Skin epidermis (tissue), 12 donors: ENCODE results near the gene FBXO40.
"Not testable (repeated sequence)": the region's sequence is repeated elsewhere in the genome, so short reads cannot be mapped to it uniquely, and the experiment has no call there.

Source experiments
- H3K27ac ChIP-seq, 21 experiments: fragments of 200-600 bp; sonication (generic) in 11 of 21; one replicate each; pipeline ENCODE4 v1.5.0; 2020; ENCODE audit warnings: mild to moderate bottlenecking in 3 of 21, inconsistent platforms in 2 of 21, moderate library complexity in 2 of 21
- H3K4me3 ChIP-seq, 7 experiments: fragments of 200-600 bp; sonication (generic) in 2 of 7; one replicate each; pipeline ENCODE4 v1.5.0; 2020; ENCODE audit warnings: inconsistent platforms in 2 of 7, mild to moderate bottlenecking in 2 of 7, moderate library complexity in 1 of 7

Gene FBXO40, protein sequence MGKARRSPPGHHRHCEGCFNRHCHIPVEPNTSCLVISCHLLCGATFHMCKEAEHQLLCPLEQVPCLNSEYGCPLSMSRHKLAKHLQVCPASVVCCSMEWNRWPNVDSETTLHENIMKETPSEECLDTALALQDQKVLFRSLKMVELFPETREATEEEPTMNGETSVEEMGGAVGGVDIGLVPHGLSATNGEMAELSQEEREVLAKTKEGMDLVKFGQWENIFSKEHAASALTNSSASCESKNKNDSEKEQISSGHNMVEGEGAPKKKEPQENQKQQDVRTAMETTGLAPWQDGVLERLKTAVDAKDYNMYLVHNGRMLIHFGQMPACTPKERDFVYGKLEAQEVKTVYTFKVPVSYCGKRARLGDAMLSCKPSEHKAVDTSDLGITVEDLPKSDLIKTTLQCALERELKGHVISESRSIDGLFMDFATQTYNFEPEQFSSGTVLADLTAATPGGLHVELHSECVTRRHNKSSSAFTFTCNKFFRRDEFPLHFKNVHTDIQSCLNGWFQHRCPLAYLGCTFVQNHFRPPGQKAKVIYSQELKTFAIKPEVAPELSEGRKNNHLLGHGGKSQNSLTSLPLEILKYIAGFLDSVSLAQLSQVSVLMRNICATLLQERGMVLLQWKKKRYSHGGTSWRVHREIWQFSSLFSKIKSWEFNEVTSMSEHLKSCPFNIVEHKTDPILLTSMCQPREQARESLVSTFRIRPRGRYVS

DNA sequence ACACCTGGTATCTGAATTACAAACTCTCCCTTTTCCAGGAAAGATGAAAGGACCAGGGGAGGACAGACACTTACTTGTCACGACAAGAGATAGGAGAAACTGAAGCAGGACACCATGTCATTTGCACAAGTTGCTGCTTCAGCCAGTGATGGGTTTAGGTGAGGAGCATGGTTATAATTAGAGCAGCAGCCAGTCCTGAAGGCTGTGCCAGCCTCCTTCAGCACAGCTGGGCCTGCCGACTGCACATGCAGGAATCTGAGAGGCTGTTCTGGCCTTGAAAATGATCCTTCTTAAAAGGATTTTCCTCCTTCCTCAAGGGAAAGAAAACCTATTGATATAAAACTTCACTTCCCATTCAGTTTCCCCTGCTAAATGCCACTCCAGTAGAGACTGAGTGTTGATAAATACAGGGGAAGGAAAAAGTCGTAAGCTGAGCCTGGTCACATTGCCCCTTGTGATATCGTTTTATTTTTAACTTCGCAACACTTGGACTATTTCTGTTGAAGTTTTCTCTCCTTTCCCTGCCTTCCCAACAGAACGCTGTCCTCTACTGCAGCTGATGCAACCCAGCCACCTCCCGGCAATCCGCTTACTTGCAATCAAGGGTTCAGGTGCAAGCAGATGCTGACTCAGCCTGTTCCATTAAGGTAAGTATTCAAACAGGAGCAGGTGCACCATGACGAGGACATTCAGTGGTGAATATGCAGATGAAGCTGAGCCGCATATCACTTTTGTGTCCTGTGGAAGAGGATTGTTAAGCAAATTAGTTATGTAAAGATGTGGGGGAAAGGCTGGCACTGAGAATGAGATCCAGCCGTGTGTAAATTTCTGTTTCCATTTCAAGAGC is at the start of gene FBXO40:
FBXO40 (plus strand) TSS at position 524 of the 847 bp plus-strand sequence. CDS start 27,197 bp downstream, outside the sequence.
- no peak within 1 kb of the TSS for H3K27ac ChIP-seq
- no peak within 1 kb of the TSS for H3K4me3 ChIP-seq

DNA sequence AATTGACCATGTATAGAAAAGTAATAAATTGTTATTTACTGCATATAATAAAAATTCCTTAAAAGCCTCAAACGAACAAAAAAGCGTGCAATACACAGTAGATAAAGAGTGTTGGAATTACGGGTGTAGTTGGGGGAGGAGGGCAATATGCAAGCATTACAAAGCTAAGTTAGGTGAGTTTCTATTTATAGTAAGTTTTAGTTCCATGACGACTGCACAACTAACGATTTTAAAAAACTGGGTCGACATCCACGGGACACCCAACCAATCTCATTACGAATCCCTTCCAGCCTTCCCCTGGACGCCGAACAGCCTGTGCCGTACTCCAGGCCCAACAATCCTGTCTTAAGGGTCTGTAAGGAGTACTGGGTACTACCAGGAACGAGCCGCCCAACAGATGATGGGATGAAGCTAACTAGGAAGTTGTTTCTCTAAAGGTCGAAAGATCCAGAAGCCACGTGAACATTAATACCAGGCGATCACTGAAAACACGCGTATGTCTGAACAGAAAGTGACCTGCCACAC is 48.1 kb upstream of the FBXO40 start:
- Histone ChIP-seq H3K27ac (peak overlapping the region in 3 of 21 experiments; percentile 87 to 89 (median 89)), H3K4me3 (peak overlapping the region; percentile 56 to 90 (median 73))

DNA sequence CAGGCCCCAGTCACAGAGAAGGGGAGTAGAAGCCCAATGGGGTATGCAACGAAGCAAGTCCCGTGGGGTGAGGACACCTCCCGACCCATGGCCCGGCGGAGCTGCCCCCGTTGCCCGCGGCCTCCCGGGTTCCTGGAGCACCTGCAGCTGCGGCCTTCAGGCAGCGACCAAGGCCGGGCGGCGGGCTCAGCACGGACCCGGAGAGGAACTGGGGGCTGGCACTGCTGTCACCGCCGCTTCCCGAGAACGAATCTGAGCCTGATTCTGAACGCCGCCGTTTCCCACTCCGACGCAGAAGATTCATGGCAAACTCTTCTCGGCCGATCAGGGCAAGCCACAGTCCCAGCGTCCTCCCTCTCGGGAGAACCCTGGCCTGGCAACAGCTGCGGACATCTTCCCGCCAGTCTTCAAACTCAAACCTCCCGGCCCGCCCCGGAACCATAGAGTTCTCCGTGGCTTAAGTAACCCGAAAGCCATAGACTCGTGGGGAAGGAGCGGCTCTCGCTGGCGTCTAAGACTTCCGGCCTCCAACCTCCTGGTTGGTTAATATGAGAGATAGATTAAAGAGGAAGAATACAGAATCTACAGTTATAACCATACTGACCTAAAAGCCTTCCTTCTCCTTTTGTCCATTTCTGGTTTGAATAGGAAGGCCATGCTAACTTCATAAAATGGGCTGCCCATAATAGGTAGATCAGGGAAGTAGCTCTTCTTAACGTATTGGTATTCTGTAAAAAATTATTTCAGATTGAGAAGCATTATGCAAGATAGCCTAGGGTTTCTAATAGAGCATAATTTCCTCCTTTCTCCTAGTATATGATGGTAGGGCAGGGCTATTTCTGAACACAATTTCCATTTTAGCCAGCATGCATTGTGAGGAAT is 47.4 kb upstream of the FBXO40 start, which contains the start of gene POLQ:
POLQ (minus strand) TSS at position 415 of the 882 bp plus-strand sequence; CDS start at position 304, 111 bp downstream.
- Histone ChIP-seq H3K4me3 (peak within 1 kb of the TSS; percentile 56 to 90 (median 73)), H3K27ac (peak within 1 kb of the TSS in 20 of 21 experiments; percentile 66 to 89 (median 81))

DNA sequence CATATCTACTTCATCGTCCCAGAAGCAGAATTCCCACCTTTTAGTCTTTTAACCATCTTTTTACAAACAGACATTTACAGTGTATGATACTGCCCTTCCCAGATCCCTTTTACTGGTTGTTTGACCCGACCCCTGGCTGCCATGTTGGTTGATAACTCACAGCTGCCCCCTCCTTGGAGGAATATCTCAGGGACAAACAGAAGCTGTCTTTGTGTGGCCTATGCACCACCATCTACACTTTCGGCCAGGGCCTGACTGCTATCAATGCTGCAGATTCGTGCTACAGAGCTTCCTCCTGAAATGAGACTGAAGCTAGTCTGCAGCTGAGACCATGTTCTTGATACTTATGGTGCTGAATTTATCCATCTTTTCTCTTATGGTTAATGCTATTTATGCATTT is 40.8 kb upstream of the FBXO40 start:
- no peak overlapping the region for H3K27ac ChIP-seq
- H3K4me3 ChIP-seq, result no peak overlapping the region

DNA sequence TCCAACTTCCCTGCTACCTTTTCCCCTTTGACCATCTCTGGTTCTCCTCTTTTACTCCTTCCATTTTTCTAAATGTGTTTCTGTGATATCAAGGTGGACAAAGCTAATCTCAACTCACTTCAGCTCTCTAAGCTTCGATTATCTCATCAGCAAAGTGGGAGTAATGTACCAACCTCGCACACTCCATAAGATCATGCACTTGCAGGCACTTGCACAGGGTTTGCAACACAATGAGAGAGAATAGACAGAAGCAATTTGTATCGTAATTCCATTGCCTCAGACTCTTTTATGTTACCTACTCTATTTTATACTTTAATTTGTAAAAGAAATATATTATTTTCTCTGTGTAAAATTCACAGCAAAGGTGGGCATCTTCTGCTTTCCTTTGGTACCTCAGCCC is 40.4 kb upstream of the FBXO40 start:
- no peak overlapping the region for H3K27ac ChIP-seq
- H3K4me3 ChIP-seq, result no peak overlapping the region

DNA sequence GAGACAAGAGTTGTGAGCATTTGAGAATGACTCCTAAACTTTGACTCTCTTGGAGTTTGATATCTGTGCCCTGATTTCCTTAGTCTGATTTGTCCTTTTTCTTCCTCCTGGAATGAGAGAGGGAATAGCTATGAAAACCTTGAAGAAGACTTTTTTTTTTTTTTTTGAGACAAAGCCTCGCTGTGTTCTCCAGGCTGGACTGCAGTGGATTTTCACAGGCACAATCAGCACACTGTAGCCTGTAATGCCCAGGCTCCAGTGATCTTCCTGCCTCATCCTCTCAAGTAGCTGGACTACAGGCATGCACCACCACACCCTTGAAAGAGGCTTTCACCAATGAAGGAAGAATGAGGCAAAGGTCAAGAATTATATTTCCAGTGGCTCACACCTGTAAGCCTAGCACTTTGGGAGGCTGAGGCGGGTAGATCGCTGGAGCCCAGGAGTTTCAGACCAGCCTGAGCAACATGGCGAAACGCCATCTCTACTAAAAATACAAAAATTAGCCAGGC is 35.7 kb upstream of the FBXO40 start:
- Histone ChIP-seq H3K27ac (no peak overlapping the region), H3K4me3 (no peak overlapping the region)

DNA sequence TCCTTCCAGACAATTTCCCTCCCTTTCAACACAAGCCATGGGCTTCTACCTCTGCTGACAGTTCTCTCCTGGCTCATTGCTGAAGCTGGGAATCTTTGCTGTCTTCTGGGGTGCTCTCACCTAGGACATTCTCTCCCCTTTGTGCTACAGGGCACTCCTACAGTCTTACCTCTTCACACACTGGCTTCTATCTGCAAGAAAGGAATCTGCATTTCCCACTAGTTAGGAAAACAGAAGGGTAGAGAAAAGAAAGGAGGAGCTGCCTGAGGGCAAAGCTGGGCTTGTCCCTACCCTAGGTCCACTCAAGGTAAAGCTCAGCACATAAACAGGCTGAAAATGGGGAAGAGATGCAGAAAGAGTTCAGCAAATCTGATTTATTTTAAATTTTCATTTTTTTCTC is 31.0 kb upstream of the FBXO40 start:
- no peak overlapping the region for H3K4me3 ChIP-seq

DNA sequence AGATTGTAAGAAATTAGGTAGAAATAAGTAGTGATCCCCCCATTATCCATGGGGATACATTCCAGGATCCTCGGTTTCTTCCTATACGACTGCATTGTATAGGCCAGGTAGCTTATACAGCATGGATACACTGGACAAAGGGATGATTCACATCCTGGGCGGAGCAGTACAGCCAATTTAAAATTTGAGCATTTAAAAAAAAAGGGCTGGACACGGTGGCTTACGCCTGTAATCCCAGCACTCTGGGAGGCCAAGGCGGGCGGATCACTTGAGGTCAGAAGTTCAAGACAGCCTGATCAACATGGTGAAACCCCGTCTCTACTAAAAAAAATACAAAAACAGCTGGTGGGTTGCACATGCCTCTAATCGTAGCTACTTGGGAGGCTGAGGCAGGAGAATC is 26.4 kb upstream of the FBXO40 start:
- no peak overlapping the region for H3K4me3 ChIP-seq

More for the DNA sequence above, 31.0 kb upstream of the FBXO40 start:
- H3K27ac ChIP-seq, result no peak overlapping the region

DNA sequence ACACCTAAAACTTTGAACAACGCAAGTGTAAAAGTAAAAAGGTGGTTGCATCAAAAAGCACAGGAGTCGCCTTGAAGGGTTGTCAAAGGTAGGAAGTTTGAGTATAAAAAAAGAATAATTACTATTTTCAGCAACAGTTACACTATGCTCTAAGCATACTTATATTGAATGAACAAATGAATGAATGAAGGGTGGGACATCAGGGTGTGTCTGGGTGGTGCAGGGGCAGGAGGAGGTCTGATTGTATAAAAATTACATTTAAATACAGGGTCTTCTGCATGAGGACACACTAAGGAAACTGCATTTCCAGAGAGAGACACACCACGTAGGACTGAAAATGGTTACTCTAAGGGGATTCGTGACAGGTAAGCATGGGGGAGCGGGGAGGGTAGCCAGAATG is 25.5 kb upstream of the FBXO40 start, which contains the start of gene ARGFX:
ARGFX (plus strand) TSS at position 301 of the 400 bp plus-strand sequence. CDS start 2,765 bp downstream, outside the sequence.
- Histone ChIP-seq H3K27ac (no peak within 1 kb of the TSS), H3K4me3 (no peak within 1 kb of the TSS)

More for the DNA sequence above, 26.4 kb upstream of the FBXO40 start:
- H3K27ac ChIP-seq, result no peak overlapping the region

DNA sequence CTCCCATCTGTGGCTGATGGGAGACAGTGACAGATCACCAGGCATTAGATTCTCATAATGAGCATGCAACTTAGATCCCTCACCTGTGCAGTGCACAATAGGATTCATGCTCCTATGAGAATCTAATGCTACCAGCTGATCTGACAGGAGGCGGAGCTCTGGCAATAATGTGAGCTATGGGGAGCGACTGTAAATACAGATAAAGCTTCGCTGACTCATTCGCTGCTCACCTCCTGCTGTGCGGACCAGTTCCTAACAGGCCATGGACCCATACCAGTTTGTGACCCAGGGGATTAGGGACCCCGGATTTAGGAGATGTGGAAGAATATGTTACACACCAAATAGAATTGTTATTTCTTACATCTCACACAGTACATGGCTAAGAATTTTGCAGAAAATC is 18.7 kb upstream of the FBXO40 start:
- no peak overlapping the region for H3K27ac ChIP-seq
- H3K4me3 ChIP-seq, result no peak overlapping the region

DNA sequence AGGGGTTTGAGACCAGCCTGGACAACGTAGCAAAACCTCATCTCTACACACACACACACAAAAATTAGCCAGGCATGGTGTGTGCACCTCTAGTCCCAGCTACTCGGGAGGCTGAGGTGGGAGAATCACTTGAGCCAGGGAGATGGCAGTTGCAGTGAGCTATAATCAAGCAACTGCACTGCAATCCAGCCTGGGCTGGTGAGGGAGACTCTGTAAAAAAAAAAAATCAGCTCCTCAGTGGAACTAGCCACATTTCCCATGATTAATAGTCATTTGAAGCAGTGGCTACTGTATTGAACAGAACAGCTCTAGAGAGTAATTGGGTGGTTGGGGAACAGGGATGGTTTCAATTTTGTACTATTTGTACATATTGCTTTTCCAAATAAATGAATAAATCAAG is 11.5 kb upstream of the FBXO40 start:
- Histone ChIP-seq H3K4me3 (no peak overlapping the region), H3K27ac (no peak overlapping the region)

DNA sequence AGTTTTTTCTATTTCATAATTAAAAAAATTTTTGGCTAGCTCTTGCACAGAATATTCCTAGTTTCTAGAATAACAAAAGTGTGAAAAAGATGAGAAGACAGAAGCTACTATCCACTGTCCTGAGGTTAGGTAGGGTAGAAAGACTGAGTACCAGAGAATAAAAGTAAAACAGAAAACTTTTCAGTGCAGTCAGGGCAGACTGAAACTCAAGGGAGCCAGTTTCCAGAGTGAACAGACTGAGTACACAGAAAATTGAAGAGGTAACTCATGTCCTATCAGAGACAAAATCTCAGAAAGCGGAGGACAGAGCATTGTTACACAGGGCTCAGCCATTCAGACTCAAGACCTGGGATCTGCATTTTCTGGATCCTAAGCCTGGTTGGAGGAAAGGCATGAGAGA is 8.8 kb upstream of the FBXO40 start:
- Histone ChIP-seq H3K27ac (no peak overlapping the region), H3K4me3 (no peak overlapping the region)

DNA sequence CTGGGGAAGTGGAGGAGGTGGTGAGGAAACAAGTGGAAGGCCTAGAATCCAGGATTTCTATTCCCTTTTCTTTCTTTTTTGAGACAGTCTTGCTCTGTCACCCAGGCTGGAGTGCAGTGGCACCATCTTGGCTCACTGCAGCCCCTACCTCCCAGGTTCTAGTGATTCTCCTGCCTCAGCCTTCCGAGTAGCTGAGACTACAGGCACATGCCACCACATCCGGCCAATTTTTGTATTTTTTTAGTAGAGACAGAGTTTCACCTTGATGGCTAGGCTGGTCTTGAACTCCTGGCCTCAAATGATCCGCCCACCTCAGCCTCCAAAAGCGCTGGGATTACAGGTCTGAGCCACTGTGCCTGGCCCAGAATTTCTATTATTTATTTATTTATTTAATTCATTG is 627 bp downstream of the FBXO40 start:
- H3K27ac ChIP-seq, H3K4me3 ChIP-seq: not testable (repeated sequence)

DNA sequence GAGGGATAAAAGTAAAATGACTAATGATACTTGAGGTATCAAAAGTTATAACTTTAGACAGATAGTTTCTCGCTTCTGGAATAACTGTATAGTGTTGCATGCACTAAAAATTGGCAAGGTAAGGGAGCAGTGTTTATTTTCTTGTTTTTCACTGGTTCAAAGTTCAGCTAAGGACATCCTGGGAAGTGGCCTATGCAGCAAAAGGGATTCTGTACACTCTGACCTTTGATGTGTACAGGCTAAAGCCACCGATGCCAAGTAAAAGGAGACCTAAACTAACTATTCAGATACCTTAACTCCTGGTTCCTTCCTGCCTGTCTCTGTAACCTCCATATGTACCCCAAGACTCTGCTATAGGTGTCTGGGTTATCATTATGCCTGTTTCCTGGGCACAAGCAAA is 1.7 kb downstream of the FBXO40 start:
- no peak overlapping the region for H3K4me3 ChIP-seq
- no peak overlapping the region for H3K27ac ChIP-seq

DNA sequence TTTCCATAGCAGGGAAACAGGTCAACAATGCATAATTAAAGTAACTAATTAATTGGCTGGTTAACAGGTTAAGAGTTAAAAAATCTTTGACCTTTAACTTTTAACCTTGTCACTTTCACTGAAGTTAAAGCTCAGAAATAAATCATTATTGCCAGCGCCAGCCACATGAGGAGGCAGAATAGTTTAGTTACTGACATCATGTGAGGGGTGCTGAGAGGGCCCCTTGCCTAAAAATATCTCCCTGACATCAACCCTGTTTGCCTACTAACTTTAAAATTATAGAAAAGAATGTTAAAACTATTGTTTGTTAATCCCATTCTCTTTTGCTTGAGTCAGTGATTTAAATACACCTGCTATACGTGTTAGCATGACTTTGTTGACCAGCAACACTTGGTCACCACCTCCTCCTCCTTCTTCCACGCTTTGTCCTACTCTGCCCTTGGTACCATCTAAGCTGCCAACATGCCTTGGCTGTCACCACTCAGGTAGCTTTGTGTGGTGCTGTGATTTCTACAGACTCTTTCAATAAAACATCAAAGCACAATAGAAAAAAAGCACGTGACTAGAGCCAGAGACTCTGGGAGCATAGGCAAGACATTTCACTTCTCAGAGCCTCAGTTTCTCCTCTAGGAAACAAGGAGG is 2.7 kb downstream of the FBXO40 start:
- H3K27ac ChIP-seq, result no peak overlapping the region
- H3K4me3 ChIP-seq, result no peak overlapping the region

DNA sequence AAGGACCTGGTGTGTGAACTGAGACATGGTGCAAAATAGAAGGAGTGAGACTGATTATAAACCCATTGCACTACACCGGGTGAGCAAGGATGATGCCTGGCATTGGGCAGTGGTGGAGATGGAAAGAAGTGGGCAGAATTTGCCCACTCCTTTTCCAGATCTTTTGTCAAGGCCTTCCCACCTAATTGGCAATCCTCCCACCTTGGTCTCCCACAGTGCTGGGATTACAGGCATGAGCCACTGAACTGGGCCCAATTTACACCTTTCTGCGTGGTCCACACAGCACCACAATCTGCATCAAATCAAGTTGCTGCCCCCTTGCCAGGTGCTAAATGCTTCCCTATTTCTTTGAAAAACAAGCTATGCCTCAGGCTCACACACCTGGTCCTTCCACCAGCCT is 5.4 kb downstream of the FBXO40 start:
- no peak overlapping the region for H3K4me3 ChIP-seq

DNA sequence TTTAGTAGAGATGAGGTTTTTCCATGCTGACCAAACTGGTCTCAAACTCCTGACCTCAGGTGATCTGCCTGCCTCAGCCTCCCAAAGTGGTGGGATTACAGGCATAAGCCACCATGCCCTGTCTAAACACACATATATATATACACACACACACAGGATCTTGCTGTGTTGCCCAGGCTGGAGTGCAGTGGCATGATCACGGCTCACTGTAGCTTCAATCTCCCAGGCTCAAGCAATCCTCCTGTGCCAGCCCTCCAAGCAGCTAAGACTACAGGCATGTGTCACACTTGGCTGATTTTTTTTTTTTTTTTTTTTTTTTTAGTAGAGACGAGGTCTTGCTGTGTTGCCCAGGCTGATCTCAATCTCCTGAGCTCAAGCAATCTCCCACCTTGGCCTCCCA is 6.7 kb downstream of the FBXO40 start:
- H3K4me3 ChIP-seq, H3K27ac ChIP-seq: not testable (repeated sequence)

More for the DNA sequence above, 5.4 kb downstream of the FBXO40 start:
- no peak overlapping the region for H3K27ac ChIP-seq

DNA sequence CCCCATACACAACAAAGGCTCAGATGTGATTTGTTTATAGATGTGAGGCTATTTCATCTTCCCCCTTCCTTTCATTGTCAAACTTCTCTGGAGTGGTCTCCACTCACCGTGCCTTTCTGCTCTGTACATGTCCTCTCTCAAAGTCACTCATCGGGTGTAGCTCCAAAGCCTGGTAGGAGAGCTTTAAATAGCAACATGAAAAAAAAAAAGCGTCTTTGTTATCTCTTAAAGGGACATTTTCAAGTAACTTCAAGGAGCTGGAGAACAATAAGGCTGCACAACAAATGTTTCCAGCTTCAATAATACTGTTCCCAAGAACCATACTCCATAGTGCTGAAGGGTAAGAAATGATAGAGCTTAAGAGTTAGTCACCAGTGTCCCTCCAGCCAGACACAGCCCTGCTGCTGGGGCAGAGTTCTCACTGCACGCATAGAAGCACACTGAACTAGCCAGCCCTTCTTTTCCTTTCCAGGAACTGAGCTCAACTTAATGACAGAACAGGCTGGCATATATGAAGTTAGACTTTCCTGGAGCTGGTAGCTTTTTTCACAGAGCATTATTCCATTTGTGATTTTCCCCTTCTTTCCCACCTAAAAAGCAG is 8.1 kb downstream of the FBXO40 start:
- Histone ChIP-seq H3K27ac (no peak overlapping the region), H3K4me3 (no peak overlapping the region)
